GM12878 (cell line): ENCODE measurements around the gene SHROOM3. TPM values are rescaled to one million over a fixed set of nuclear protein-coding genes. Genes with fewer than 3 reads are reported as not detected.
A peak's percentile ranks its signal among the peaks of the same experiment; 100 is the strongest.

Experiments used
- ATAC-seq: fragments of 200-7000 bp; cut with Tn5 transposase; 3 replicates; pipeline ENCODE4 v1.9.1; 2020; ENCODE audit warnings: mild to moderate bottlenecking, moderate library complexity
- BruUV-seq: library from RNA; stranded (reverse); fragments of 400-500 nt; replicated peaks from 2 replicates; lab custom pipeline; 2021; lab: Mats Ljungman, UMichigan
- CTCF ChIA-PET: fragments of 300-600 bp; sonication (Branson Sonifier 250); formaldehyde crosslinking; extraction: SDS; loops from one replicate; lab custom pipeline; 2021; ENCODE audit warnings: inconsistent platforms; lab: Yijun Ruan, JAX
- POLR2A ChIA-PET: fragments of 350-600 bp; formaldehyde crosslinking; extraction: SDS; loops from one replicate; lab custom pipeline; 2021; ENCODE audit warnings: inconsistent platforms; lab: Charles Lee
- RAD21 ChIA-PET: fragments of 300-600 bp; sonication (Branson Sonifier 250); formaldehyde crosslinking; loops from one replicate; lab custom pipeline; 2023; ENCODE audit warnings: antibody characterized with exemption; ENCODE audit not compliant: unreplicated experiment; lab: Charles Lee
- SMC1A ChIA-PET: fragments of 300-600 bp; sonication (Branson Sonifier 250); formaldehyde crosslinking; loops from one replicate; lab custom pipeline; 2023; ENCODE audit not compliant: unreplicated experiment, uncharacterized antibody; lab: Charles Lee
- DNase-seq: peaks from one replicate; pipeline ENCODE4 v3.0.0-alpha.2; 2011; ENCODE audit warnings: low read depth, low spot score
- FAIRE-seq: peaks from 3 replicates; lab custom pipeline; 2011; peaks lifted over from hg19 to GRCh38; lab: Jason Lieb, UNC
- H2AFZ ChIP-seq: 2 replicates; pipeline ENCODE4 v1.6.0; 2011; ENCODE audit warnings: low read depth, low read length, control low read depth; ENCODE audit not compliant: control insufficient read depth
- H3K27ac ChIP-seq: 2 replicates; pipeline ENCODE4 v1.5.1; 2011; ENCODE audit warnings: control low read depth; ENCODE audit not compliant: control insufficient read depth, insufficient read depth
- H3K27me3 ChIP-seq, 2 experiments: replicated peaks in 1 of 2; 2 replicates each; pipeline versions ENCODE4 v1.6.0 to v1.6.1; 2011; ENCODE audit warnings: low read length in 1 of 2; ENCODE audit not compliant: control insufficient read depth in 2 of 2, insufficient read depth in 2 of 2
- H3K36me3 ChIP-seq, 2 experiments: 2 replicates each; pipeline ENCODE4 v1.5.1; 2011; ENCODE audit warnings: low read length in 1 of 2; ENCODE audit not compliant: control insufficient read depth in 2 of 2, insufficient read depth in 2 of 2
- H3K4me1 ChIP-seq: 2 replicates; pipeline ENCODE4 v1.6.1; 2011; ENCODE audit warnings: mild to moderate bottlenecking, low read length, moderate library complexity, mixed read lengths; ENCODE audit not compliant: control insufficient read depth, insufficient read depth
- H3K4me2 ChIP-seq: 2 replicates; pipeline ENCODE4 v1.6.0; 2011; ENCODE audit warnings: control low read depth; ENCODE audit not compliant: control insufficient read depth, insufficient read depth
- H3K4me3 ChIP-seq: fragments of 200-600 bp; sonication (generic); 2 replicates; pipeline ENCODE4 v1.5.1; 2016
- H3K79me2 ChIP-seq: 2 replicates; pipeline ENCODE4 v1.6.0; 2011; ENCODE audit warnings: low read length; ENCODE audit not compliant: control insufficient read depth, insufficient read depth
- H3K9ac ChIP-seq: 2 replicates; pipeline ENCODE4 v1.8.0; 2011; ENCODE audit warnings: low read length, control low read depth, mixed read lengths; ENCODE audit not compliant: control insufficient read depth, insufficient read depth
- H3K9me3 ChIP-seq: replicated peaks from 3 replicates; pipeline ENCODE4 v1.5.1; 2011; ENCODE audit warnings: mild to moderate bottlenecking, low read length; ENCODE audit not compliant: control insufficient read depth, insufficient read depth
- H4K20me1 ChIP-seq: 2 replicates; pipeline ENCODE4 v1.6.0; 2011; ENCODE audit not compliant: control insufficient read depth, insufficient read depth
- ASH2L ChIP-seq: fragments of 300-600, 200-600 bp; sonication (generic); IDR thresholded peaks from 2 replicates; pipeline ENCODE4 v1.6.1; 2017; ENCODE audit warnings: low read depth, mild to moderate bottlenecking, borderline replicate concordance
- EZH2 ChIP-seq: IDR thresholded peaks from 2 replicates; pipeline ENCODE4 v1.6.1; 2012; ENCODE audit warnings: low read depth, mild to moderate bottlenecking, control low read depth, inconsistent platforms, low read length, borderline replicate concordance; ENCODE audit not compliant: control insufficient read depth
- GATAD2B ChIP-seq: fragments of 450-650 bp; conservative IDR thresholded peaks from 2 replicates; pipeline ENCODE4 v1.6.1; 2017; ENCODE audit warnings: low read depth, mild to moderate bottlenecking, moderate library complexity
- MEF2A ChIP-seq: IDR thresholded peaks from 2 replicates; pipeline ENCODE4 v1.6.1; 2011; ENCODE audit warnings: low read depth, mild to moderate bottlenecking, low read length, moderate library complexity; ENCODE audit not compliant: insufficient read depth
- MYC ChIP-seq: IDR thresholded peaks from 2 replicates; pipeline ENCODE4 v1.6.1; 2011; ENCODE audit warnings: mild to moderate bottlenecking, low read length, moderate library complexity, inconsistent platforms; ENCODE audit not compliant: insufficient read depth, insufficient replicate concordance, insufficient read length, severe bottlenecking
- NFYA ChIP-seq: IDR thresholded peaks from 2 replicates; pipeline ENCODE4 v1.6.1; 2011; ENCODE audit warnings: low read depth, mild to moderate bottlenecking, low read length, improper control_type of control experiment, borderline replicate concordance
- NR2C2 ChIP-seq: IDR thresholded peaks from 2 replicates; pipeline ENCODE4 v1.6.1; 2011; ENCODE audit warnings: borderline replicate concordance, low read depth; ENCODE audit not compliant: control insufficient read depth, insufficient read length
- POLR2AphosphoS5 ChIP-seq: IDR thresholded peaks from 2 replicates; pipeline ENCODE4 v1.6.1; 2011; ENCODE audit warnings: mild to moderate bottlenecking, low read length, inconsistent platforms
- POU2F2 ChIP-seq: IDR thresholded peaks from 3 replicates; pipeline ENCODE4 v1.6.1; 2011; ENCODE audit warnings: low read depth, mild to moderate bottlenecking, low read length, borderline replicate concordance
- YBX1 ChIP-seq: fragments of 450-650 bp; IDR thresholded peaks from 2 replicates; pipeline ENCODE4 v1.6.1; 2016; ENCODE audit warnings: antibody characterized with exemption
- ZZZ3 ChIP-seq: IDR thresholded peaks from 2 replicates; pipeline ENCODE4 v1.6.1; 2011; ENCODE audit warnings: low read depth; ENCODE audit not compliant: control insufficient read depth, insufficient read length
- WGBS: methylation state at CpG from one replicate; pipeline ENCODE4 v1.1.6; 2016; ENCODE audit warnings: low lambda C conversion rate; ENCODE audit not compliant: insufficient replicate concordance, insufficient coverage; ENCODE audit errors: missing lambda C conversion rate; 5-methylcytosine and 5-hydroxymethylcytosine counted together
- in situ Hi-C: fragments of 300-500 bp; cut with MboI; formaldehyde crosslinking; loops from 9 replicates; pipeline ENCODE4 v1.14.3; 2018; ENCODE audit warnings: mixed read lengths
- intact Hi-C: fragments of 100-400 bp; cut with micrococcal nuclease; formaldehyde crosslinking; loops from one replicate; pipeline ENCODE4 v1.14.2; 2022; ENCODE audit not compliant: unreplicated experiment
- polyA plus RNA-seq, 11 experiments: library from polyadenylated mRNA; depleted of rRNA in 4 of 11; unstranded in 6 of 11; stranded (reverse) in 5 of 11; fragments of >200 nt; fragmentation: Nextera tagmentation in 4 of 11; fragmentation: Illumina TruSeq in 1 of 11; extraction: Ambion mirVana in 4 of 11; extraction: Trizol in 1 of 11; gene quantifications; 1 replicate in 1 of 11; 2 replicates in 10 of 11; pipeline versions ENCODE4 v1.2.1 to v1.2.3, GENCODE V29; 2011 to 2016; ENCODE audit warnings: inconsistent platforms in 2 of 11, missing spikeins in 2 of 11, low read depth in 1 of 11
- total RNA-seq, 4 experiments: library from RNA; depleted of rRNA in 3 of 4; stranded (reverse); fragments of >200 nt in 3 of 4; fragmentation: Illumina TruSeq in 1 of 4; extraction: Trizol in 1 of 4; gene quantifications; 2 replicates each; pipeline versions ENCODE4 v1.2.1 to v1.2.3, GENCODE V29; 2013 to 2021
- TF ChIP-seq, protein P1 (sequence below): IDR thresholded peaks from 2 replicates; pipeline ENCODE4 v1.6.1; 2012; ENCODE audit warnings: low read length, inconsistent platforms
- TF ChIP-seq, protein P2 (sequence below), 3 experiments: IDR thresholded peaks in 2 of 3; conservative IDR thresholded peaks in 1 of 3; 2 replicates each; pipeline ENCODE4 v1.5.1; 2011; ENCODE audit warnings: low read depth in 3 of 3, low read length in 3 of 3, mild to moderate bottlenecking in 3 of 3, control low read depth in 2 of 3, moderate library complexity in 2 of 3, inconsistent platforms in 1 of 3, mixed read lengths in 1 of 3; ENCODE audit not compliant: control insufficient read depth in 2 of 3, insufficient read depth in 1 of 3; ENCODE audit errors: extremely low read depth in 1 of 3

Gene SHROOM3
- total and polyA plus RNA-seq, 10 of the 15 experiments (the other 5 are each of a cell fraction or from before 2014, with no cell fraction given), result under 0.01 to 0.29 (median 0.08) TPM; not detected in 1

DNA sequence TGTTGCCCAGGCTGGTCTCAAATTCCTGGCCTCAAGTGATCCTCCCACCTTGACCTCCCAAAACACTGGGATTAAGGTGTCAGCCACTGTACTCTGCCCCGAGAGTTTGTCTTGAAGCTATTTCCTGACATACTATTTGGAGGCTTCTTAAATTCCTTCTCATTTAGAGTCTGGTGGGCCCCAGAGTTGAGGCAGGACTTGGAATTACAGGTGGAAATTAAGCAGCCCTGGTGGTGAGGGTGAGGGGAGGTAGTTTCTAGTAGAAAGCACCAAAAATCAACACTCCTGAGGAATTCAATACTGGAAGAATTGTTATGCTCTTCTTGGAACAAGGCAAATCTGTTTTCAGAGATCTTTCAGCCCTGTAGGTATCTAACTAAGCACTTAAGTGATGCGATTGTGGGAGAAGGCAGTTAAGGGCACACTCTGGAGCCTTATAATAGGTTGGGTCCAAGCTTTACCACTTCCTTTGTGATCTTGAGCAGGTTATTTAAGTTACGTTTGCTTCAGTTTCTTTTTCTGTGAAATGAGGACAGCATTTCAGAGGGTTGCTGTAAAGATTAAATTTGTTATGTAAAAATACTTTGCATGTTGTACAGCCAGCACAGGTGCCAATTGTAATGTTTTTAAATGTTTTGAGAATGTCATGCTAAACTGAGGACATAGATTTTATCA is 262.2 kb downstream of the SHROOM3 start:
- Histone ChIP-seq H3K9me3 (no peaks in the 10 kb centered on the region), H3K4me2 (peak overlapping the region; percentile 65), H3K4me3 (no peak overlapping the region), H2AFZ (peak overlapping the region; percentile 58), H3K27ac (peak overlapping the region; percentile 70), H3K27me3 (peaks cover 0 to 1% of the 10 kb centered on the region in 2 experiments; a peak in 2 of 4 replicates), H4K20me1 (no peaks in the 10 kb centered on the region), H3K9ac (no peak overlapping the region), H3K79me2 (no peaks in the 10 kb centered on the region), H3K36me3 (no peaks in the 10 kb centered on the region), H3K4me1 (peaks cover 18% of the 10 kb centered on the region)
- RAD21 ChIA-PET, result no interaction called here
- BruUV-seq, result no TSS peak
- DNase-seq (peak; percentile 58), FAIRE-seq (peak; percentile 44), ATAC-seq (peak; percentile 66)
- SMC1A ChIA-PET, result interaction anchor here (0.6 kb wide), 1 partner anchor 658 kb away, joined by 3 read pairs; no protein-coding TSS in a partner anchor
- CTCF ChIA-PET, result no interaction called here
- TF ChIP-seq POU2F2, result 0 out of 3 replicates have a peak, but pooled peaks have one; percentile 26
- TF ChIP-seq EZH2, result no peak
- no peak for TF ChIP-seq GATAD2B
- 0 out of 2 replicates have a peak, but pooled peaks have one; percentile 79 for TF ChIP-seq ASH2L
- 0 out of 2 replicates have a peak, but pooled peaks have one; percentile 47 for TF ChIP-seq MEF2A
- TF ChIP-seq ZZZ3, result no peak
- in situ Hi-C loops (no loop called here), intact Hi-C loops (no loop called here)
- WGBS, result 1% methylated on average over 3 of the region's 3 CpGs
- POLR2A ChIA-PET, result no interaction called here

DNA sequence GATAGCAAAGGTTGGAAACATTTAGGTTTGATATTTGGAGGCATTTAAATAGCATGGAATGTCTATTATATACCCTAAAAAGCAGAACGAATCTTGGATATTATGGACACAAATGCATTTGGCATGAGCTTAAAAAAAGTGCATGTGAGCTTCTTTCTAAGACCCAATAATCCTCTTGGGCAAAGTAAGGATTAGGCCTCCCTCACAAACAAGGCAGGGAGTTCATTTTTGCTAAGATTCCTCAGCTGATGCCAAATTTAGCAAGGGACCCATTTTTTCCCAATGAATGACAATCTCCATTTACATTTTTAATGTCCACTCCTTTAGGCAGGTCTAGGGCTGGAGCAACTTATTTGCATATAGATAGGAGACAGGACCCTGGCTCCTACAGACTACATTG is 263.1 kb downstream of the SHROOM3 start:
- H3K4me1 ChIP-seq, result peaks cover 18% of the 10 kb centered on the region
- H3K27me3 ChIP-seq, result peaks cover 0 to 1% of the 10 kb centered on the region in 2 experiments; a peak in 2 of 4 replicates
- no peak for FAIRE-seq
- SMC1A ChIA-PET, result no interaction called here
- RAD21 ChIA-PET, result no interaction called here
- no TSS peak for BruUV-seq
- no peak for DNase-seq
- no peak for ATAC-seq
- CTCF ChIA-PET, result no interaction called here
- H3K9ac ChIP-seq, result no peak overlapping the region
- H3K4me3 ChIP-seq, result no peak overlapping the region
- H4K20me1 ChIP-seq, result no peaks in the 10 kb centered on the region
- H3K36me3 ChIP-seq, result no peaks in the 10 kb centered on the region
- H3K9me3 ChIP-seq, result no peaks in the 10 kb centered on the region
- POLR2A ChIA-PET, result no interaction called here
- H3K27ac ChIP-seq, result peak overlapping the region; percentile 39
- no peak overlapping the region for H2AFZ ChIP-seq
- in situ Hi-C loops (no loop called here), intact Hi-C loops (no loop called here)
- H3K4me2 ChIP-seq, result no peak overlapping the region
- WGBS, result 100% methylated on average over 1 of the region's 1 CpG
- no peaks in the 10 kb centered on the region for H3K79me2 ChIP-seq
- no peak for TF ChIP-seq NFYA
- TF ChIP-seq, protein P1, sequence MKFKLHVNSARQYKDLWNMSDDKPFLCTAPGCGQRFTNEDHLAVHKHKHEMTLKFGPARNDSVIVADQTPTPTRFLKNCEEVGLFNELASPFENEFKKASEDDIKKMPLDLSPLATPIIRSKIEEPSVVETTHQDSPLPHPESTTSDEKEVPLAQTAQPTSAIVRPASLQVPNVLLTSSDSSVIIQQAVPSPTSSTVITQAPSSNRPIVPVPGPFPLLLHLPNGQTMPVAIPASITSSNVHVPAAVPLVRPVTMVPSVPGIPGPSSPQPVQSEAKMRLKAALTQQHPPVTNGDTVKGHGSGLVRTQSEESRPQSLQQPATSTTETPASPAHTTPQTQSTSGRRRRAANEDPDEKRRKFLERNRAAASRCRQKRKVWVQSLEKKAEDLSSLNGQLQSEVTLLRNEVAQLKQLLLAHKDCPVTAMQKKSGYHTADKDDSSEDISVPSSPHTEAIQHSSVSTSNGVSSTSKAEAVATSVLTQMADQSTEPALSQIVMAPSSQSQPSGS, result no peak
- no peak for TF ChIP-seq YBX1
- no peak for TF ChIP-seq NR2C2
- TF ChIP-seq, protein P2, sequence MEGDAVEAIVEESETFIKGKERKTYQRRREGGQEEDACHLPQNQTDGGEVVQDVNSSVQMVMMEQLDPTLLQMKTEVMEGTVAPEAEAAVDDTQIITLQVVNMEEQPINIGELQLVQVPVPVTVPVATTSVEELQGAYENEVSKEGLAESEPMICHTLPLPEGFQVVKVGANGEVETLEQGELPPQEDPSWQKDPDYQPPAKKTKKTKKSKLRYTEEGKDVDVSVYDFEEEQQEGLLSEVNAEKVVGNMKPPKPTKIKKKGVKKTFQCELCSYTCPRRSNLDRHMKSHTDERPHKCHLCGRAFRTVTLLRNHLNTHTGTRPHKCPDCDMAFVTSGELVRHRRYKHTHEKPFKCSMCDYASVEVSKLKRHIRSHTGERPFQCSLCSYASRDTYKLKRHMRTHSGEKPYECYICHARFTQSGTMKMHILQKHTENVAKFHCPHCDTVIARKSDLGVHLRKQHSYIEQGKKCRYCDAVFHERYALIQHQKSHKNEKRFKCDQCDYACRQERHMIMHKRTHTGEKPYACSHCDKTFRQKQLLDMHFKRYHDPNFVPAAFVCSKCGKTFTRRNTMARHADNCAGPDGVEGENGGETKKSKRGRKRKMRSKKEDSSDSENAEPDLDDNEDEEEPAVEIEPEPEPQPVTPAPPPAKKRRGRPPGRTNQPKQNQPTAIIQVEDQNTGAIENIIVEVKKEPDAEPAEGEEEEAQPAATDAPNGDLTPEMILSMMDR (IDR thresholded peaks at IDR 0.05 in 2 of 3, conservative IDR thresholded peaks at IDR 0.05 in 1 of 3; ENCODE audit: control insufficient read depth in 2 of 3, extremely low read depth in 1 of 3, insufficient read depth in 1 of 3, low read depth in 3 of 3, low read length in 3 of 3), result no peak
- no peak for TF ChIP-seq MYC
- TF ChIP-seq POLR2AphosphoS5, result no peak
